H9 (cell line): Measurements from ENCODE around the gene S100P. TPM values are rescaled to one million over a fixed set of nuclear protein-coding genes. Genes with fewer than 3 reads are reported as not detected.

Source experiments
- DNase-seq: peaks from one replicate; pipeline ENCODE4 v3.0.0-alpha.2; 2017
- H2AFZ ChIP-seq: one replicate; pipeline ENCODE4 v1.6.1; 2013; ENCODE audit warnings: mild to moderate bottlenecking, low read length, control low read depth, moderate library complexity
- H2AK5ac ChIP-seq: 2 replicates; pipeline ENCODE4 v1.6.1; 2013; ENCODE audit warnings: low read length, control low read depth, mixed read lengths; ENCODE audit not compliant: insufficient read length
- H2BK120ac ChIP-seq: one replicate; pipeline ENCODE4 v1.6.1; 2013; ENCODE audit warnings: low read depth, mild to moderate bottlenecking, low read length, control low read depth, inconsistent platforms; ENCODE audit not compliant: poor library complexity, severe bottlenecking
- H2BK12ac ChIP-seq: 2 replicates; pipeline ENCODE4 v1.6.1; 2013; ENCODE audit warnings: low read length, control low read depth, mixed read lengths, low read depth; ENCODE audit not compliant: insufficient read length
- H2BK15ac ChIP-seq: 2 replicates; pipeline ENCODE4 v1.6.1; 2013; ENCODE audit warnings: low read depth, low read length, control low read depth
- H2BK20ac ChIP-seq: one replicate; pipeline ENCODE4 v1.6.1; 2013; ENCODE audit warnings: low read depth, mild to moderate bottlenecking, low read length, control low read depth, inconsistent platforms; ENCODE audit not compliant: poor library complexity, severe bottlenecking
- H2BK5ac ChIP-seq: 2 replicates; pipeline ENCODE4 v1.6.1; 2013; ENCODE audit warnings: low read length, control low read depth, mixed read lengths; ENCODE audit not compliant: insufficient read length
- H3K14ac ChIP-seq: 2 replicates; pipeline ENCODE4 v1.6.1; 2013; ENCODE audit warnings: low read length, control low read depth; ENCODE audit not compliant: insufficient read depth
- H3K18ac ChIP-seq: 2 replicates; pipeline ENCODE4 v1.6.1; 2013; ENCODE audit warnings: low read depth, mild to moderate bottlenecking, mixed read lengths, low read length, control low read depth; ENCODE audit not compliant: insufficient read length
- H3K23ac ChIP-seq: 2 replicates; pipeline ENCODE4 v1.6.1; 2013; ENCODE audit warnings: low read length, control low read depth, mixed read lengths, low read depth; ENCODE audit not compliant: insufficient read length
- H3K23me2 ChIP-seq: 2 replicates; pipeline ENCODE4 v1.6.1; 2013; ENCODE audit warnings: low read depth, mild to moderate bottlenecking, mixed read lengths, low read length, control low read depth; ENCODE audit not compliant: insufficient read length, poor library complexity, severe bottlenecking
- H3K27ac ChIP-seq: 2 replicates; pipeline ENCODE4 v1.5.1; 2013; ENCODE audit warnings: low read length, control low read depth, mixed read lengths, low read depth; ENCODE audit not compliant: insufficient read length
- H3K27me3 ChIP-seq: 2 replicates; pipeline ENCODE4 v1.6.1; 2013; ENCODE audit warnings: low read length, control low read depth, inconsistent platforms; ENCODE audit not compliant: insufficient read depth
- H3K4ac ChIP-seq: 2 replicates; pipeline ENCODE4 v1.6.1; 2013; ENCODE audit warnings: low read depth, mild to moderate bottlenecking, control low read depth, inconsistent platforms, low read length, moderate library complexity
- H3K4me1 ChIP-seq: 2 replicates; pipeline ENCODE4 v1.6.1; 2013; ENCODE audit warnings: low read length, control low read depth, inconsistent platforms; ENCODE audit not compliant: insufficient read depth
- H3K4me2 ChIP-seq: 2 replicates; pipeline ENCODE4 v1.6.1; 2013; ENCODE audit warnings: low read length, control low read depth, mixed read lengths; ENCODE audit not compliant: insufficient read length, insufficient read depth
- H3K56ac ChIP-seq: 2 replicates; pipeline ENCODE4 v1.6.1; 2013; ENCODE audit warnings: low read depth, mild to moderate bottlenecking, mixed read lengths, low read length, control low read depth; ENCODE audit not compliant: insufficient read length
- H3K79me1 ChIP-seq: 2 replicates; pipeline ENCODE4 v1.6.1; 2013; ENCODE audit warnings: low read depth, mild to moderate bottlenecking, moderate library complexity, low read length, control low read depth, inconsistent platforms; ENCODE audit not compliant: insufficient read depth, poor library complexity, severe bottlenecking
- H3K79me2 ChIP-seq: 2 replicates; pipeline ENCODE4 v1.6.1; 2013; ENCODE audit warnings: low read length, control low read depth, inconsistent platforms; ENCODE audit not compliant: insufficient read depth
- H3K9ac ChIP-seq: 2 replicates; pipeline ENCODE4 v1.6.1; 2013; ENCODE audit warnings: low read length, control low read depth, mixed read lengths; ENCODE audit not compliant: insufficient read length; ENCODE audit errors: extremely low read depth
- H3K9me3 ChIP-seq: one replicate; pipeline ENCODE4 v1.6.1; 2013; ENCODE audit warnings: low read depth, low read length, inconsistent platforms; ENCODE audit not compliant: control insufficient read depth
- H3T11ph ChIP-seq: one replicate; pipeline ENCODE4 v1.6.1; 2013; ENCODE audit warnings: mild to moderate bottlenecking, low read length, control low read depth, inconsistent platforms
- H4K20me1 ChIP-seq: one replicate; pipeline ENCODE4 v1.6.1; 2013; ENCODE audit not compliant: control insufficient read depth, insufficient read length, insufficient read depth
- H4K5ac ChIP-seq: 2 replicates; pipeline ENCODE4 v1.6.1; 2013; ENCODE audit warnings: low read depth, mild to moderate bottlenecking, mixed read lengths, low read length, control low read depth; ENCODE audit not compliant: insufficient read length
- H4K8ac ChIP-seq: replicated peaks from 2 replicates; pipeline ENCODE4 v1.6.1; 2013; ENCODE audit warnings: low read length, control low read depth, mixed read lengths, low read depth; ENCODE audit not compliant: insufficient read length
- H4K91ac ChIP-seq: 2 replicates; pipeline ENCODE4 v1.6.1; 2013; ENCODE audit warnings: low read depth, mild to moderate bottlenecking, moderate library complexity, mixed read lengths, low read length, control low read depth; ENCODE audit not compliant: insufficient read length
- H3K27ac Mint-ChIP-seq, 3 experiments: 2 replicates in 2 of 3; 3 replicates in 1 of 3; pipeline ENCODE4 v1.8.0; 2020 to 2021; ENCODE audit warnings: mixed read lengths in 3 of 3, mild to moderate bottlenecking in 1 of 3, moderate library complexity in 1 of 3
- H3K27me3 Mint-ChIP-seq: 2 replicates; pipeline ENCODE4 v1.8.0; 2021; ENCODE audit warnings: low read depth, mild to moderate bottlenecking, moderate library complexity, mixed read lengths
- H3K36me3 Mint-ChIP-seq, 3 experiments: 2 replicates in 2 of 3; 3 replicates in 1 of 3; pipeline ENCODE4 v1.8.0; 2020 to 2021; ENCODE audit warnings: low read depth in 3 of 3, mixed read lengths in 3 of 3; ENCODE audit not compliant: insufficient read depth in 1 of 3
- H3K4me1 Mint-ChIP-seq, 2 experiments: 2 replicates each; pipeline ENCODE4 v1.8.0; 2020; ENCODE audit warnings: mixed read lengths in 2 of 2
- H3K4me3 Mint-ChIP-seq, 2 experiments: 2 replicates in 1 of 2; 3 replicates in 1 of 2; pipeline ENCODE4 v1.8.0; 2020 to 2021; ENCODE audit warnings: mild to moderate bottlenecking in 2 of 2, mixed read lengths in 2 of 2, moderate library complexity in 1 of 2
- H3K9me3 Mint-ChIP-seq, 2 experiments: 2 replicates in 1 of 2; 3 replicates in 1 of 2; pipeline ENCODE4 v1.8.0; 2020; ENCODE audit warnings: mild to moderate bottlenecking in 2 of 2, mixed read lengths in 2 of 2, moderate library complexity in 1 of 2
- WGBS: extraction: QIAGEN DNeasy Blood & Tissue Kit; methylation state at CpG from one replicate; pipeline ENCODE4 v1.1.7; 2013; ENCODE audit warnings: missing lambda C conversion rate, low lambda C conversion rate, mixed read lengths; ENCODE audit not compliant: insufficient read length; ENCODE audit errors: extremely low coverage; 5-methylcytosine and 5-hydroxymethylcytosine counted together
- total RNA-seq: library from RNA; stranded (reverse); gene quantifications from 2 replicates; pipeline ENCODE4 v1.2.1, GENCODE V29; 2021
- TF ChIP-seq, protein P1 (sequence below): fragments of 200-600 bp; sonication (generic); conservative IDR thresholded peaks from 3 replicates; pipeline ENCODE4 v1.8.0; 2021; ENCODE audit warnings: antibody characterized with exemption, mild to moderate bottlenecking

S100P gene
- total RNA-seq, 1 experiment from 2014 or later, result not detected

DNA sequence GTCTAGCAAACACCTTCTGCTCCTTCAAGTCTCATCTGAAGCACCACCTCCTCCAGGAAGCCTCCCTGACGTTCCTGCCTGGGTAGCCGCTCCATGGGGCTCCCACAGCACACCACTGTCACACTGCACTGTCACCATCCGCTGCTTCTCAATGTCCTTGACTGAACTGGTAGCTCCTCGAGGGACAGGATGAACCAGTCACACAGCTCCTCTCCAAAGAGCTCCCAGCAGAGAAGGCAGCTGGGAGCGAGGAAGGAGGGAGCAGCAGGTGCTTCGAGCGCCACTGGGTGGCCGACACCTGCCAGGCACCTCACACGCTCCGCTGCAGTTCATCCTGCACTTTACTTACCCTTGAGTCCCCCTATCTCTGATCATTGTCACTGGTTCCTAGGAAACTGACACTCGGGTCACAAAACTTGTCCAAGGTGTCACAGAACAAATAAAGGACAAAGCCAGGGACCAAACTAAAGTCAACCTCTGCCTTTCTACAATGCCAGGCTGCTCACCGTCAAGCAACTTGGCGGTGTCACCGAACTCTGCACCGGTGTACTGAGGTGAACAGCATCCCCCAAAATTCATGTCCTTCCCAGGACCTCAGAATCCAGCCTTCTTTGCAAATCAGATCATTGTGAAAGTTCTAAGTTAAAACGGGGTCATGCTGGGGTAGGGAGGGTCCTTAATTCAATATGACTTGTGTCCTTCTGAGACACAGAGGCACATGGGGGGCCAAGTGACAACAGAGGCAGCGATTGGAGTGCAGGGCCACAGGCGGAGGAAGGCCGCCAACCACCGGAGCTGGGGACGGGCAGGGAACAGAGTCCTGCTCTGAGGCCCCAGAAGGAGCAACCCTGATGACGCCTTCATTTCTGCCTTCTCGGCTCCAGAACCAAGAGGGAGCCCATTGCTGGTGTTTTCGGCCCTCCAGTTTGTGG is 5.5 kb upstream of the S100P start:
- H3K4me2 ChIP-seq, result no peak overlapping the region
- no peak overlapping the region for H3T11ph ChIP-seq
- H2BK15ac ChIP-seq, result no peak overlapping the region
- no peaks in the 10 kb centered on the region; the same call in 1 of the 2 replicates for H3K4me1 ChIP-seq
- H2BK5ac ChIP-seq, result no peak overlapping the region
- Mint-ChIP-seq H3K36me3 (peaks cover 0 to 15% (median 6%) of the 10 kb centered on the region in 3 experiments; a peak in 6 of 7 replicates), H3K9me3 (peaks cover 14 to 15% of the 10 kb centered on the region in 2 experiments), H3K27ac (peak overlapping the region in 1 of 3 experiments; percentile 95; a peak in 1 of 7 replicates), H3K4me1 (peaks cover 14 to 26% of the 10 kb centered on the region in 2 experiments), H3K27me3 (peaks cover 24% of the 10 kb centered on the region), H3K4me3 (no peak overlapping the region)
- no peak overlapping the region; the same call in 1 of the 2 replicates for H3K14ac ChIP-seq
- peak; percentile 58 for DNase-seq
- H3K79me2 ChIP-seq, result no peaks in the 10 kb centered on the region
- no peak overlapping the region for H4K8ac ChIP-seq
- WGBS, result no CpG with 5 or more reads among the region's 24 CpGs
- no peak overlapping the region for H2BK20ac ChIP-seq
- no peaks in the 10 kb centered on the region for H4K20me1 ChIP-seq
- H2BK120ac ChIP-seq, result no peak overlapping the region
- H4K5ac ChIP-seq, result no peak overlapping the region
- no peak overlapping the region for H2AK5ac ChIP-seq
- no peak overlapping the region for H3K27ac ChIP-seq
- H3K4ac ChIP-seq, result no peak overlapping the region
- no peaks in the 10 kb centered on the region for H3K23me2 ChIP-seq
- no peak overlapping the region for H4K91ac ChIP-seq
- H3K18ac ChIP-seq, result no peak overlapping the region
- no peak overlapping the region for H3K9ac ChIP-seq
- no peak overlapping the region for H2BK12ac ChIP-seq
- TF ChIP-seq, protein P1, sequence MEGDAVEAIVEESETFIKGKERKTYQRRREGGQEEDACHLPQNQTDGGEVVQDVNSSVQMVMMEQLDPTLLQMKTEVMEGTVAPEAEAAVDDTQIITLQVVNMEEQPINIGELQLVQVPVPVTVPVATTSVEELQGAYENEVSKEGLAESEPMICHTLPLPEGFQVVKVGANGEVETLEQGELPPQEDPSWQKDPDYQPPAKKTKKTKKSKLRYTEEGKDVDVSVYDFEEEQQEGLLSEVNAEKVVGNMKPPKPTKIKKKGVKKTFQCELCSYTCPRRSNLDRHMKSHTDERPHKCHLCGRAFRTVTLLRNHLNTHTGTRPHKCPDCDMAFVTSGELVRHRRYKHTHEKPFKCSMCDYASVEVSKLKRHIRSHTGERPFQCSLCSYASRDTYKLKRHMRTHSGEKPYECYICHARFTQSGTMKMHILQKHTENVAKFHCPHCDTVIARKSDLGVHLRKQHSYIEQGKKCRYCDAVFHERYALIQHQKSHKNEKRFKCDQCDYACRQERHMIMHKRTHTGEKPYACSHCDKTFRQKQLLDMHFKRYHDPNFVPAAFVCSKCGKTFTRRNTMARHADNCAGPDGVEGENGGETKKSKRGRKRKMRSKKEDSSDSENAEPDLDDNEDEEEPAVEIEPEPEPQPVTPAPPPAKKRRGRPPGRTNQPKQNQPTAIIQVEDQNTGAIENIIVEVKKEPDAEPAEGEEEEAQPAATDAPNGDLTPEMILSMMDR, result peak; percentile 46; the same call in 2 of the 3 replicates
- no peaks in the 10 kb centered on the region for H3K79me1 ChIP-seq
- no peak overlapping the region for H3K23ac ChIP-seq
- H2AFZ ChIP-seq, result no peak overlapping the region
- H3K56ac ChIP-seq, result no peak overlapping the region
- H3K9me3 ChIP-seq, result no peaks in the 10 kb centered on the region
- no peaks in the 10 kb centered on the region for H3K27me3 ChIP-seq
